T-helper 2 cell treated with Interferon-gamma antibody and Interleukin-4, amounts not matched to agents 100 ng/mL and 5 ng/mL, for 36 hours (primary cell): ENCODE measurements around the gene PPM1H. TPM values are rescaled to one million over a fixed set of nuclear protein-coding genes. Genes with fewer than 3 reads are reported as not detected.

Experiments
- intact Hi-C: fragments of 100-400 bp; cut with micrococcal nuclease; formaldehyde crosslinking; loops from one replicate; pipeline ENCODE4 v1.15.1; 2023
- total RNA-seq: library from RNA; stranded (reverse); gene quantifications from 2 replicates; pipeline ENCODE4 v1.2.3, GENCODE V29; 2022

Gene PPM1H
- total RNA-seq, 1 donor from 2014 or later = 0.11 TPM

- intact Hi-C loops = no loop called here
Observed at GRCh38 chr12:62873826-62874448, 61.0 kb downstream of the PPM1H start.

- intact Hi-C loops = no loop called here
Observed at GRCh38 chr12:62873116-62873825, 61.7 kb downstream of the PPM1H start.

GRCh38 chr12:62868820-62869219 lies 66.1 kb downstream of the PPM1H start:
- intact Hi-C loops = no loop called here

GRCh38 chr12:62866451-62867082 lies 68.4 kb downstream of the PPM1H start:
- intact Hi-C loops = no loop called here

GRCh38 chr12:62865937-62866336 lies 69.0 kb downstream of the PPM1H start:
- intact Hi-C loops = no loop called here

- intact Hi-C loops = no loop called here
Observed at GRCh38 chr12:62865065-62865464, 69.9 kb downstream of the PPM1H start.

GRCh38 chr12:62862259-62862881 lies 72.6 kb downstream of the PPM1H start:
- intact Hi-C loops = no loop called here

GRCh38 chr12:62861586-62861985 lies 73.4 kb downstream of the PPM1H start:
- intact Hi-C loops = no loop called here

- intact Hi-C loops = no loop called here
Observed at GRCh38 chr12:62860501-62861411, 74.2 kb downstream of the PPM1H start.

- intact Hi-C loops = no loop called here
Observed at GRCh38 chr12:62860020-62860419, 74.9 kb downstream of the PPM1H start.

GRCh38 chr12:62859321-62859737 lies 75.6 kb downstream of the PPM1H start:
- intact Hi-C loops = no loop called here

GRCh38 chr12:62856454-62856853 lies 78.5 kb downstream of the PPM1H start:
- intact Hi-C loops = no loop called here

- intact Hi-C loops = no loop called here
Observed at GRCh38 chr12:62854024-62854423, 80.9 kb downstream of the PPM1H start.

GRCh38 chr12:62849398-62849797 lies 85.6 kb downstream of the PPM1H start:
- intact Hi-C loops = no loop called here

- intact Hi-C loops = no loop called here
Observed at GRCh38 chr12:62848418-62848817, 86.5 kb downstream of the PPM1H start.

- intact Hi-C loops = no loop called here
Observed at GRCh38 chr12:62847709-62848108, 87.2 kb downstream of the PPM1H start.

GRCh38 chr12:62846491-62846890 lies 88.5 kb downstream of the PPM1H start:
- intact Hi-C loops = no loop called here

GRCh38 chr12:62844915-62845314 lies 90.0 kb downstream of the PPM1H start:
- intact Hi-C loops = no loop called here

GRCh38 chr12:62843716-62844115 lies 91.2 kb downstream of the PPM1H start:
- intact Hi-C loops = no loop called here

GRCh38 chr12:62841846-62842245 lies 93.1 kb downstream of the PPM1H start:
- intact Hi-C loops = no loop called here

- intact Hi-C loops = no loop called here
Observed at GRCh38 chr12:62840806-62841205, 94.1 kb downstream of the PPM1H start.
